Pulmonary artery endothelial cell (primary cell): ENCODE measurements around the gene MCEE. TPM values are rescaled to one million over a fixed set of nuclear protein-coding genes. Genes with fewer than 3 reads are reported as not detected.
A peak's percentile ranks its signal among the peaks of the same experiment; 100 is the strongest.
"Not testable (repeated sequence)": the region's sequence is repeated elsewhere in the genome, so short reads cannot be mapped to it uniquely, and the experiment has no call there.

Experiments
- DNase-seq: peaks from one replicate; pipeline ENCODE4 v3.0.0-alpha.2; 2011; ENCODE audit warnings: low read depth, low spot score
- total RNA-seq: library from RNA; depleted of rRNA; stranded (reverse); fragments of >200 nt; gene quantifications from 2 replicates; pipeline ENCODE4 v1.2.3, GENCODE V29; 2014

The MCEE gene
- total RNA-seq, 1 donor from 2014 or later, result 9.4 TPM

DNA sequence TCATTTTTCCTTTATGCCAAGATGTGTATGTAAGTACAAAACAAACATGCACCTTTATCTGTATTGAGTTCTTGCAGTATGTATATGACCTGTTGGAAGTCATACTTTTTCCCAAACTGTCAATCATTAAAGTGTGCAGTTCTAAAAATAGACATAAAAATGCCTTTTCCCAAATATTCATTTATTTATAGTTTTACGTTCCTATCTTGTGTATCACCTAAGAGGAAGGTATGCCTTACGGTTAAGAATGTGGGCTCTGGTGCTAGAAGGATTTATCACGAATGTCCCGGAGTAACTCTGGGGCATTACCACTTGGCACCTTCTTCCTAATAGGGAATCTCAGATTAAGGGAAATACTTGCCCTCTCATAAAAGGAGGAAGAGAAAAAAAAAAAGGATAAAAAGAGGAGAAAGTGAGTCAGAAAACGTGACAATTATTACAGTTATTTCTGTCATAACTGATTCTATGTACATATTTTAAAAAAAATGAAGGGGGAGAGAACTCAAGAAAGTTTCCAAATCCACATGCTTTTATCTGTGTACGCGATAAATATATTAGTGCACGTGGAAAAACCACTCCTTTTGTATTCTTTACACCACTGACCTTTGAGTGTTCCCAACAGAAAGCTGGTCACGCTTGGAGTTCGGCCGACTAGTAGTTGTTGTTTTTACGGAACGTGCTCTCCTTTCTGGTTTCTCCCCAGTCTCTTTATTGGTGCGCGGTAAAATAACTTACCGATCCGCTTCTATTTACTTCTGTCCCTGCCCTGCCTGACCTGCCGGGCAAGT, 721 bp downstream of the MCEE start:
- no peak for DNase-seq

DNA sequence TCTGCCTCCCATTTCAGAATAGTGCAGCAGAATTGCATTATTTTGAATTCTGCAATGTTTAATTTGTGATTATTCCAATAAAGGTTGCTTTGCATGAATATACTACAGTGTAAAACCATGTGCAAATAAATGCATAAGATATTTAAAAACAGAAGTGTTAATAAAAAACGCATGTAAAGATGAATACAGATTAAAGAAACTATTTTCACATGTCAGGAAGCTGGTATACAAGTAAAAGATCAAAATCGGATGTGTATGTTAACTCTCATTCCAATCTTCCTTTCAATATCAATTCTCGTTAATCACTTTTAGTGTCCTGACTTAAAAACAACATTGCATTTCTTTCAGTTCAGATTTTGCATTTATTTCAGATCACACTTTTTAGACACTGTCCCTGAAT, 3.1 kb downstream of the MCEE start:
- DNase-seq, result no peak

DNA sequence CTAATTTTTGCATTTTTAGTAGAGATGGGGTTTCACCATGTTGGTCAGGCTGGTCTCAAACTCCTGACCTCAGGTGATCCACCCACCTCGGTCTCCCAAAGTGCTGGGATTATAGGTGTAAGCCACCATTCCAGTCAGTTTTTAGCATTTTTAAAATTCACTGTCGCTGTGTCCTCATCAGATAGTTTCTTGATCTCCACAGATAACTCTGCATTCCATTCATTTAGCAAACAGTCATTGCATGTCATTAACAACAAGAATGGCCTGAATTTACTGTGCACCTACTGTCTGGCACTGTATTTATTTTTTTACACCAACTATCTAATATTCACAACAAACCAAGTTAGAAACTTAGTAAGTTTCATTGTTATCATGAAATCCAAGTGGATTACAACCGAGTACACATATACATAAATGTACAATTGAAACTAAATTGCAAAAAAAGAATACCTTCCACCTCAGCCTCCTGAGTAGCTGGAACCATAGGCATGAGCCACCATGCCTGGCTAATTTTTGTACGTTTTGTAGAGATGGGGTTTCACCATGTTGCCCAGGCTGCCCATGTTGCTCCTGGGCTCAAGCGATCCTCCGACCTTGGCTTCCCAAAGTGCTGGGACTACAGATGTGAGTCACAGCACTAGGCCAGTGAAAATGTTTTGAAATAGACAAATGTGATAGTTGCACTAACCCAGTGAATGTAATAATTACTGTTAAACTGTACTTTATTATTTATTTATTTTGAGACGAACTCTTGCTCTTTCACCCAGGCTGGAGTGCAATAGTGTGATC, 4.3 kb downstream of the MCEE start:
- no peak for DNase-seq

DNA sequence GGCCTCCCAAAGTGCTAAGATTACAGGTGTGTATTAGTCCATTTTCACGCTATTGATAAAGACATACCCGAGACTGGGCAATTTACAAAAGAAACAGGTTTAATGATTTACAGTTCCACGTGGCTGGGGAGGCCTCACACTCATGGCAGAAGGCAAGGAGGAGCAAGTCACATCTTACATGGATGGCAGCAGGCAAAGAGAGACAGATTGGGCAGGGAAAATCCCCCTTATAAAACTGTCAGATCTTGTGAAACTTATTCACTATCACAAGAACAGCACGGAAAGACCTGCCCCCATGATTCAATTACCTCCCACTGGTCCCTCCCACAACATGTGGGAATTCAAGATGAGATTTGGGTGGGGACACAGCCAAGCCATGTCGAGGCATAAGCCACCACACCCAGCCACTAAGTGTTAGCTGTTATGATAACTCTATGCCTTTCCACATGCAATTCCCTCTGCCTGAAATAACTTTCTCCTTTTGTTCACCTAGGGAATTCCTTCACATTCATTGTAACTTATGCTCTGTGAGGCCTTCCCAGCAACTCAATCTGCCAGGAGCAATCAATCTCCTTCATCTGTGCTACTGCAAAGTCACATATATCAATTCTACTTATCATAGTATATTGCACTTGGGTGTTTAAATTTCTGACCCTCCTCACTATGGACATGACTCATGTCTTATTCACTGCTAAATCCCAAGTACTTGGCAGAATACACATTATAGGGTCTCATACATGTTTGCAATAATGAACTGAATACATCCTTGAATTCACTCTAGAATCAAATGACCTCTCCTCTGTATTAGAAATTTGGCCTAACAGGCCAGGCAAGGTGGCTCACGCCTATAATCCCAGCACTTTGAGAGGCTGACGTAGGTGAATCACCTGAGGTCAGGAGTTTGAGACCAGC, 7.4 kb downstream of the MCEE start:
- DNase-seq, result no peak

DNA sequence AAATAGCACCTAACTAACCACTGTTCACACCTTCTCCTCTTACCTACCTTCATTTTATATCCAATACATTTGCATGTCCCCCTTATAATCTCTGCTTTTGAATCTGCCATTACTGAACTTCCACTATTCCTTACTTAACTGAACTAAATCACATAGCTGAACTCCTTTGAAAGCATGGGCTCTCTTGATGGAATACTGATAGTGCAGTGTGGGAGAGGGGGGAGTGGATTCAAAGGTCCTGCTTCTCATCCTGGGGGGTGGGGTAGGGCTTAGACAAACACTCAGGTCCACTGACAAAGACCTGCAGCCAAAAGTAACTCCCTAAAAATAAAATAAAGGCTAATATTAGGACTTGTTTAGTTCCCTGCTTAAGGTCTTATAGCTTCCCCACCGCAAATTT, 8.6 kb downstream of the MCEE start:
- DNase-seq, result no peak

DNA sequence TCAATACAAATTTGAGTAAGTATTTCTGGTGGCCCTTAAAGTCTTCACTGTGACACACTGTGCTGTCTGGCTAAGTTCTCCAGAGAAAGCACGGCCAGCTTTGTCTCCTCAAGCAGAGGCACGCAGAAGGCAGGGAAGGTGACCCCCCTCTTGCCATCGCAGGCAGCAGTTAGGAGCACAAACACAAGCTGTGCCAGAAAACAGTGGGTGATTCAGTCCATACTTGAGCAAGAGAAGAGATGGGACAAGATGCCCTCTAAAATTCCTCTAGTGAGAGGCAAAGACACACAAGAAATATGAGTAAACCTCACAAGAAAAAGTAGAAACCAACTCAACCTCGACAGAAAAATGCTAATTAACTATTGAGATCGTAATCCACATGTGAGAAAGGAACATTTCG, 9.8 kb downstream of the MCEE start:
- DNase-seq, result no peak

DNA sequence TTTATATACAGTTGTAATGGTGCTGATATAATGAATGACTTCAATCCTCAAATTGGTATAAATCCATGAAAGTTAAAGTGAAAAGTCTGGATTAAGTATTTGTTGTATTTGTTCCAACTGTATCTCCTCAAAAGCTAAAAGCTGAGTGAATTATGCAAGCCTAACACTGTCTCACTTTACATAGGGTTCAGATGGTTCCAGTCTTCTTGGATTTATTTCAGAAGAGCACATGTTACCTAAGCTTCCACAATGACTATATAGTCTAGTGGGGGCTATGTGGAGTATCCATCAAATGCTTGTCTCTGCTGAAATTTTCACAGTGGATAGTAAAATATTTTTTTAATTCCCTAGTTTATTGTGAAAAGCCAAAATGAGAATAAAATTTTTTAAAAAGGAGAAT, 13.0 kb downstream of the MCEE start:
- DNase-seq, result no peak

DNA sequence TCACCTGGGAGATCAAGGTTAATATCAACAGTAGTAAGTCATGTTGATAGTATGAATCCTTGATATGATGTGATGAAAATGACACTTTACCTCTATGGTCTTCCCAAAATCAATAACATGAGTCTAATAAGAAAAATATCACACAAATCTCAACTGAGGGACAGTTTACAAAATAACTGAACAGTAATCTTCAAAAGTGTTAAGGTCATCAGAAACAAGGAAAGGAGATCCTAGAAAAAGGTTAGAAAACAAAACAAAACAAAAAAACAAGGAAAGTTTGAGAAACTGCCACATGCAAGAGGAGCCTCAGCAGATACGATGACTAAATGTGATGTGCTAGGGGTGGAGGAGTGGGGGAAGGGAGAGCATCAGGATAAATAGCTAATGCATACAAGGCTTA, 16.2 kb downstream of the MCEE start:
- no peak for DNase-seq

DNA sequence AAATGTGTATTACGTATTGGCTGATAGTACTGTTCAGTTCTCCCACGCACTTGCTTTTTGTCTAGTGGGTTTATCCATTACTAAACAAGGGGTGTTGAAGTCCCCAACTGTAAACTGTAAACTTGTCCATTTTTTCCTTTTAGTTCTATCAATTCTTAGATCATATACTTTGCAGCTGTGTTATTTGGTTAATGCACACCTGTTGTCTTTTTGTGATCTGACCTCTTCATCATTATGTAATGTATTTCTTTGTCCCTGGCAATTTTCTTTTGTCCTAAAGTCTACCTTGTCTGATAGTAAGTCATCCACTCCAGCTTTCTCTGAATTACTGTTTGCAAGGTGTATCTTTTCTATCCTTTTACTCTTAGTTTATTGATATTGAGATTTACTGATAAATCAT, 21.9 kb downstream of the MCEE start:
- DNase-seq, result no peak

DNA sequence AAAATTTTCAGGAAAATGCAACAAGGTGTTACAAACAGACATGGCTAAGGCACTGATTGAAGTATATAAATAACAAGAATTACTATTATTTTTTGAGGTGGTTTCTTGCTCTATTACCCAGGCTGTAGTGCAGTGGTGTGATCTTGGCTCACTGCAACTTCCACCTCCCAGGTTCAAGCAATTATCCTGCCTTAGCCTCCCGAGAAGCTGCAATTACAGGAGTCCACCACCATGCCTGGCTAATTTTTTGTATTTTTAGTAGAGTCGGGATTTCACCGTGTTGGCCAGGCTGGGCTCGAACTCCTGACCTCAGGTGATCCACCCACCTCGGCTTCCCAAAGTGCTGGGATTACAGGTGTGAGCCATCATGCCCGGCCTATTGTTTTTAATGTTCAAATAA, 23.6 kb downstream of the MCEE start:
- DNase-seq, result not testable (repeated sequence)

DNA sequence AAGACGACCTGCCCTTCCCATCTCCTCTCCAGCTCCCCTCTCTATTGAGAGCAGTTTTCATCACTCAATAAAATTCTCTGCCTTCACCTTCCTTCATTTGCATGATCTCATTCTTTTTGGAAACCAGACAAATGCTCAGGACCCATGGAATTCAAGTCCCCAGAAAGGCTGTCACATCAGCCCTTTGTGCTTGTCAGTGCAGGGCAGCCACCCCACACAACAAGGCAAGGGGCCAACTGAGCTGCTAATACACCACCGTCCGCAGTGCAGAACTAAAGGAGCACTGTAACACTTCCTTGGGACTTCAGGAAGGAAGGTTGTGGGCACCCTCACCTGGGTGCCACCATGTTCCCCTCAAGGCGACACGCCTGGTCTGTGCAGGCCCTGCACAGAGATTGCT, 26.2 kb downstream of the MCEE start:
- no peak for DNase-seq

DNA sequence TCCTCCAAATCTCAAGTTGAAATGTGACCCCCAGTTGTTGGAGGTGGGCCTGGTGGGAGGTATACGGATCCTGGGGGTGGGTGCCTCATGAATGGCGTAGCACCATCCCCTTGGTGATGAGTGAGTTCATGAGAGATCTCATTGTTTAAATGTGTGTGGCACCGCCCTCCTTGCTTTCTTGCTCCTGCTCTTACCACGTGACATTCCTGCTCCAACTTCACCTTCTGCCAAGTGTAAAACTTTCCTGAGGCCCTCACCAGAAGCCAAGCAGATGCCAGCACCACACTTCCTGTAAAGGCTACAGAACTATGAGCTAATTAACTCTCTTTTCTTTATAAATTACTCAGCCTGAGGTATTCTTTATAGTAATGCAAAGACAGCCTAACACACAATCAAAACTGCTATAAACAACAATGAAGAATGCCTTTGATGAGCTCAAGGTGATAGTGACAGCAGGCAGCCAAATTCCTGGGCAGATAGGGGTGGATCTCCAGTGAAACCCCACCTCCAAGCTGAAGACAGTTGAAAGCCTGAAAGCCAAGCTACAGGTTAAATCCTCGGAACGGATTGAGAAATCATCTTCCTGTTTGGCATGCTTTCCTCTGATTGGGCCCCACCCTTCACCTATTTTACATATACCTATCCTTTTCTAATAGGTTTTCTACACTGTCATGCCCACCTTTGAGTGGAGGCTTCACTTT, 26.9 kb downstream of the MCEE start:
- no peak for DNase-seq

DNA sequence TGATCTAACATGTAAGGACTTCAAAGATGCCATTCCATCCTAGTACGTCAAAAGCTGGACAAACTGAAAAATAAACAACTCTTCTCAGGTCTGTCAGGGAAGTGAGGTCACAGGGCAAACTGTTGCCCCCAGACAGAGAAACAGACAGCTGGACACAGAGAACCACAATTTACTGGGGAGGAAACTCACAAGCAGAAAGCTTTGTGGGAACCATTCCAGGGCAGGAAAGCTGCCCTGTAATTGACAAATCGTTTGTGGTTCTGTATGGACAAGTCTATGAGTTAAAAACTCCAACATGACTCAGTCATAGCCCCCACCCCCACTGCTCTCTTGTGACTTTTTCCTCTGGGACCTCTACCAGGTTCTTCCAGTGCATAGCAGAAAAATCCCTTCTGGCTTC, 28.4 kb downstream of the MCEE start:
- peak; percentile 33 for DNase-seq

DNA sequence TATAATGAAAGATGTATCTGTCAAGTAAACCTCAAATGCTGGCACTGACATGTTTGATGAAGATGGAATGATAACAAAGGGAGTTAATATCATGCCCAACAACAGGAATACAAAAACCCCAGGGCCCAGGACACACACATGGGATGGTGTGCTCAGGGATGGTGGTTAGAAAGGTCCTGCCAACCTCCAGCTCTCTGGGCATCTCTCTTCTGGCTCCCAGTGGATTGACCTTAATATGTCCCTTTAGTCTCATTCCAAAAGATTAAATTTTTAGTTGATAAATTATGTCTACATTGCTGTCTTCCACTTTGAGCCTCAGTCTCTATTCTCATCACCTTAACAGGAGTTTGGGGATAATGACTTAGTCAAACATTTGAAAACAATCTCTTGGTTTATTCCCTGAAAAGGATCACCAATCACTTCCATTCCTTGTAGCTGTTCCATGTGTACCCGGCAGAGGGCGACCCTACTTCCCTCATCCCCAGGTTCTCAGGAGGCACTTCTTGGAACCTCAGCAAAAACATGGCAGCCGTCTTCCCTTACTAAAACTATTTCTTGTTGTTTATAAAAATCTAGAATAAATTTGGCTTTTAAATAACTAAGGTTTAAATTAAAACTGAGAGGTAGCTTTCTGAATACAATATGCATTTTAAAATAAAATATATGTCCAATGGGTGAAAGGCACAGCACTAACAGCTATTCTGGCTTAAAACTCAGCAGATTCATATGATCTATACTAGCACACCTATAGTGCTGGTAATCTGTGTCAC, 29.6 kb downstream of the MCEE start:
- peak; percentile 8 for DNase-seq

DNA sequence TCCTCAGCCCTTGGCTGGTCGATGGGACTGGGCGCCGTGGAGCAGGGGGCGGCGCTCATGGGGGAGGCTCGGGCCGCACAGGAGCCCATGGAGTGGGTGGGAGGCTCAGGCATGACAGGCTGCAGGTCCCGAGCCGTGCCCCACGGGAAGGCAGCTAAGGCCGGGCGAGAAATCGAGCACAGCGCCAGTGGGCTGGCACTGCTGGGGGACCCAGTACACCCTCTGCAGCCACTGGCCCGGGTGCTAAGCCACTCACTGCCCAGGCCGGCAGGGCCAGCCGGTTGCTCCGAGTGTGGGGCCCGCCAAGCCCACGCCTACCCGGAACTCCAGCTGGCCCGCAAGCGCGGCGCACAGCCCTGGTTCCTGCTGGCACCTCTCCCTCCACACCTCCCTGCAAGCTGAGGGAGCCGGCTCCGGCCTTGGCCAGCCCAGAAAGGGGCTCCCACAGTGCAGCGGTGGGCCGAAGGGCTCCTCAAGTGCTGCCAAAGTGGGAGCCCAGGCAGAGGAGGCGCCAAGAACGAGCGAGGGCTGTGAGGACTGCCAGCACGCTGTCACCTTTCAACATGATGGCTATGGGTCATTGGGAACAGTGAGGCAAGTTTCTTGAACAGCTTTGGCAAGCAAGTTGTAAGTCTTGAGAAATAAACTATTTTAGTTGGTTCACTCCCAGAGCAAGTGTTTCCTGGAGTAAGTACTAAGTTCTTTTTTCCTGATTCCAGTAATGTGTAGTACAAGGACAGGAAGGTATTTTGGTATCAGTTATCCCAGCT, 37.4 kb downstream of the MCEE start:
- DNase-seq, result not testable (repeated sequence)

DNA sequence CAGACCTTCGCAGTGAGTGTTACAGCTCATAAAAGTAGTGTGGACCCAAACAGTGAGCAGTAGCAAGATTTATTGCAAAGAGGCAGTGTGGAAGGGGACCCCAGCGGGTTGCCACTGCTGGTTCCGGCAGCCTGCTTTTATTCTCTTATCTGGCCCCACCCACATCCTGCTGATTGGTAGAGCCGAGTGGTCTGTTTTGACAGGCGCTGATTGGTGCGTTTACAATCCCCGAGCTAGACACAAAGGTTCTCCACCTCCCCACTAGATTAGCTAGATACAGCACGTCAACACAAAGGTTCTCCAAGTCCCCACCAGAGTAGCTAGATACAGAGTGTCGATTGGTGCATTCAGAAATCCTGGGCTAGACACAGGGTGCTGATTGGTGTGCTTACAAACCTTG, 38.2 kb downstream of the MCEE start:
- not testable (repeated sequence) for DNase-seq

DNA sequence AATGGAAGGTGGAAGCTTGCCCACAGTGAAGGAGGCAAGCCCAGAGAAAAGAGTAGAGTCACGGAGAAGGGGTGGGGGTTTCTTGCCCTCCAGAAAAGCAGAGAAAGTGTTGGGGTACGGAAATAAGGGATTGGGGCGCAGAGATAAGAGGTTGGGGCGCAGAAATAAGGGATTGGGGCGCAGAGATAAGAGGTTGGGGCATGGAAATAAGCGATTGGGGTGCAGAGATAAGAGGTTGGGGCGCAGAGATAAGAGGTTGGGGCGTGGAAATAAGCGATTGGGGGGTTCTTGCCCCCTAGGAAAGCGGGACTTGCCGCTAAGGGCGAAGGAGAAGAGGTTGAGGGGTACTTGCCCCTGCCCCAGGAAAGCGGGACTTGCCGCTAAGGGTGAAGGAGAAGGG, 40.6 kb downstream of the MCEE start:
- not testable (repeated sequence) for DNase-seq

DNA sequence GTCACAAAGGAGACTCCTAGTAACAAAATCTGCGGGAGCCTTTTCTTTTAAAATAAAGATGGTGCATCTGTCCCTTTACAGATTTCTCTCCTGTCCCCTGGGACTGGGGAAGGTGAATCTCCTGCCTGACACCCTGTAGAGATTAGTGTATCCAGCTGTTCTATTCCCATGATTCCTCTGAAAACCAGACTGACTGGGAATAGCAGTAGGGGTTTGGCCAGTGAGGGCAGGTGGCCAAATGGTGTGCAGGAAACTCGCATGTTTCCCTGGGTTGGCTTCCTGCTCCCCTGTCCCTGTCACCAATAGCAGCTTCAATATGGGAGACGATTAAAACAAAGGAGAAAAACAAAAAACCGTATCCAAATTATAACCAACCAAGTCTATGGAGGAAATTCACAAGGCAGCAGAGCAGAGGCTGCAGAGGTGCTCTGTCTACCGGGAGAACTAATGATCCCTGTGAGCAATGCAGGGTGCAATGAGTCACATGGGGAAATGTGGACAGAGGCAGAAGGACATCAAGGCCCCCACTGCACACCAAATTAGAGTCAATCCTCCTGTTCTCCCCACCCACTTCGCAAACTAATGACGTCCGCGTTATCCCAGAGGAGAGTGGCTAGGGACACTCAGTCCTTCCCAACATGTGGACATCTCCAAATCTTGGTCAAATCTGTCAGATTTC, 44.6 kb downstream of the MCEE start:
- DNase-seq, result not testable (repeated sequence)

DNA sequence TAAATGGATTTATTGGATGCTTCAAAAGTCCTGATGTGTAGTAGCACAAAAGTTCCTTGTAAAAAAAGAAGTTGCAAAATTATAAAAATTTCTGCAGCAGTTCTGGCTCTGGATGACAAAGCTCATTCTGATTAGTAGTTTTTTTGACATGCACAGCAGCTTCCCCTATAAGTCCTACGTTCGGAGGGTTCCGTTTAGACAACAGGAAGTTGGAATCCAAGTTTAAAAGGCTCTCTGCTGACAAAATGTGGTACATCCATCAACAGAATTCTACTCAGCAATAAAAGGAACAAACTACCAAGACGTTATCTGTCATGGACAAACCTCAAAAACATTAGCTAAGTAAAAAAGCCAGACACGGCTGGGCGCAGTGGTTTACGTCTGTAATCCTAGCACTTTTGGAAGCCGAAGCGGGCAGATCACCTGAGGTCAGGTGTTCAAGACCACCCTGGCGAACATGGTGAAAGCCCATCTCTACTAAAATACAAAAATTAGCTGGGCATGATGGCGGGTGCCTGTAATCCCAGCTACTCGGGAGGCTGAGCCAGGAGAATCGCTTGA, 46.2 kb downstream of the MCEE start:
- not testable (repeated sequence) for DNase-seq
